Prostate gland (tissue), 2 donors: ENCODE data around the gene EPM2AIP1. TPM values are rescaled to one million over a fixed set of nuclear protein-coding genes. Genes with fewer than 3 reads are reported as not detected.

Source experiments
- DNase-seq: peaks from one replicate; pipeline ENCODE4 v3.0.0-alpha.2; 2019; ENCODE audit warnings: low spot score
- H3K27ac ChIP-seq, 2 donors: fragments of 200-600 bp; sonication (generic); 2 replicates each; pipeline ENCODE4 v1.5.1; 2017 to 2019
- H3K27me3 ChIP-seq: fragments of 200-600 bp; sonication (generic); replicated peaks from 2 replicates; pipeline ENCODE4 v1.5.1; 2019; ENCODE audit not compliant: insufficient read depth
- H3K36me3 ChIP-seq, 2 donors: fragments of 200-600 bp; sonication (generic); 1 replicate in 1 of 2; 2 replicates in 1 of 2; pipeline versions ENCODE4 v1.5.1 to v1.8.1; 2017 to 2019
- H3K4me1 ChIP-seq: fragments of 200-600 bp; sonication (generic); replicated peaks from 2 replicates; pipeline ENCODE4 v1.5.1; 2019
- H3K4me3 ChIP-seq, 2 donors: fragments of 200-600 bp; sonication (generic); 2 replicates each; pipeline ENCODE4 v1.5.1; 2017 to 2019
- H3K9me3 ChIP-seq: fragments of 200-600 bp; sonication (generic); 2 replicates; pipeline ENCODE4 v1.5.1; 2017
- POLR2A ChIP-seq: fragments of 450-650 bp; IDR thresholded peaks from one replicate; pipeline ENCODE4 v1.6.1; 2016; ENCODE audit warnings: antibody characterized with exemption, mild to moderate bottlenecking
- POLR2AphosphoS5 ChIP-seq: sonication (generic); formaldehyde crosslinking; IDR thresholded peaks from one replicate; pipeline ENCODE4 v1.6.1; 2017; ENCODE audit warnings: antibody characterized with exemption
- WGBS: methylation state at CpG from one replicate; pipeline ENCODE4 v1.1.5; 2018; 5-methylcytosine and 5-hydroxymethylcytosine counted together
- intact Hi-C: fragments of 100-400 bp; cut with DNase I; formaldehyde crosslinking; loops from one replicate; pipeline ENCODE4 v1.14.2; 2022
- total RNA-seq, 2 donors: library from RNA; depleted of rRNA; stranded (reverse); fragments of >200 nt; gene quantifications; one replicate each; pipeline ENCODE4 v1.1.0, GENCODE V29; 2016
- TF ChIP-seq, protein P1 (sequence below), 4 experiments: fragments of 200-600 bp in 2 of 4; fragments of 450-650 bp in 2 of 4; sonication (generic) in 2 of 4; IDR thresholded peaks; 1 replicate in 3 of 4; 2 replicates in 1 of 4; pipeline ENCODE4 v1.5.1; 2016 to 2019; ENCODE audit warnings: antibody characterized with exemption in 4 of 4, mild to moderate bottlenecking in 2 of 4, moderate library complexity in 2 of 4

Gene EPM2AIP1
- total RNA-seq, 2 donors from 2014 or later = 13.8 to 14.2 TPM

DNA sequence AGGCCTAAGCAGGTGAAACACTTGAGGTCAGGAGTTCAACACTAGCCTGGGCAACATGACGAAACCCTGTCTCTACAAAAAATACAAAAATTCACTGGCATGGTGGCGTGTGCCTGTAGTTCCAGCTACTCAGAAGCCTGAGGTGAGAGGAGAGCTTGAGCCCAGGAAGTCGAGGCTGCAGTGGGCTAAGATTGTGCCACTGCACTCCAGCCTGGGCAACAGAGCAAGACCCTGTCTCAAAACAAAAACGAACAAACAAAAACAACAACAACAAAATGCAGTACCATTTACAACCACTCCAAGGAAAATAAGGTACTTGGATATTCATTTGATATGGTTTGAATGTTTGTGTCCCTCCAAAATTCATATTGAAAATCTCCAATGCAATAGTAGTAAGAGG is 32.4 kb downstream of the EPM2AIP1 start:
- intact Hi-C loops = no loop called here
- no peak overlapping the region for H3K27ac ChIP-seq
- TF ChIP-seq, protein P1, sequence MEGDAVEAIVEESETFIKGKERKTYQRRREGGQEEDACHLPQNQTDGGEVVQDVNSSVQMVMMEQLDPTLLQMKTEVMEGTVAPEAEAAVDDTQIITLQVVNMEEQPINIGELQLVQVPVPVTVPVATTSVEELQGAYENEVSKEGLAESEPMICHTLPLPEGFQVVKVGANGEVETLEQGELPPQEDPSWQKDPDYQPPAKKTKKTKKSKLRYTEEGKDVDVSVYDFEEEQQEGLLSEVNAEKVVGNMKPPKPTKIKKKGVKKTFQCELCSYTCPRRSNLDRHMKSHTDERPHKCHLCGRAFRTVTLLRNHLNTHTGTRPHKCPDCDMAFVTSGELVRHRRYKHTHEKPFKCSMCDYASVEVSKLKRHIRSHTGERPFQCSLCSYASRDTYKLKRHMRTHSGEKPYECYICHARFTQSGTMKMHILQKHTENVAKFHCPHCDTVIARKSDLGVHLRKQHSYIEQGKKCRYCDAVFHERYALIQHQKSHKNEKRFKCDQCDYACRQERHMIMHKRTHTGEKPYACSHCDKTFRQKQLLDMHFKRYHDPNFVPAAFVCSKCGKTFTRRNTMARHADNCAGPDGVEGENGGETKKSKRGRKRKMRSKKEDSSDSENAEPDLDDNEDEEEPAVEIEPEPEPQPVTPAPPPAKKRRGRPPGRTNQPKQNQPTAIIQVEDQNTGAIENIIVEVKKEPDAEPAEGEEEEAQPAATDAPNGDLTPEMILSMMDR (IDR thresholded peaks at IDR 0.05) = peak in 1 of 4 experiments; percentile 42
- TF ChIP-seq POLR2A = no peak
- DNase-seq = no peak
- 97% methylated on average over 4 of the region's 4 CpGs for WGBS
- no peaks in the 10 kb centered on the region for H3K4me1 ChIP-seq
- H3K36me3 ChIP-seq = no peaks in the 10 kb centered on the region
- H3K4me3 ChIP-seq = no peak overlapping the region
- H3K27me3 ChIP-seq = no peaks in the 10 kb centered on the region
- no peaks in the 10 kb centered on the region for H3K9me3 ChIP-seq

- DNase-seq = peak; percentile 51
- intact Hi-C loops = loop anchor here (5.0 kb wide), 1 partner anchor 233 kb away; no protein-coding TSS in a partner anchor
- Histone ChIP-seq H3K4me1 (no peaks in the 10 kb centered on the region), H3K27ac (no peak overlapping the region), H3K27me3 (no peaks in the 10 kb centered on the region), H3K9me3 (no peaks in the 10 kb centered on the region), H3K4me3 (no peak overlapping the region), H3K36me3 (no peaks in the 10 kb centered on the region)
- no peak for TF ChIP-seq POLR2A
- TF ChIP-seq, protein P1 (IDR thresholded peaks at IDR 0.05) = no peak
- peak; percentile 36 for TF ChIP-seq POLR2AphosphoS5
- WGBS = 12% methylated on average over 2 of the region's 2 CpGs
These were observed 33.1 kb downstream of the EPM2AIP1 start for GRCh38 chr3:36959821-36960220.

- H3K27ac ChIP-seq = no peak overlapping the region
- no peaks in the 10 kb centered on the region for H3K27me3 ChIP-seq
- H3K9me3 ChIP-seq = no peaks in the 10 kb centered on the region
- intact Hi-C loops = loop anchor here (2.0 to 5.0 kb wide), 2 partner anchors 55 to 231 kb away; no protein-coding TSS in a partner anchor
- no peak for DNase-seq
- TF ChIP-seq POLR2AphosphoS5 = no peak
- TF ChIP-seq, protein P1 (IDR thresholded peaks at IDR 0.05) = no peak
- TF ChIP-seq POLR2A = no peak
- no peaks in the 10 kb centered on the region for H3K4me1 ChIP-seq
- H3K36me3 ChIP-seq = no peaks in the 10 kb centered on the region
- no peak overlapping the region for H3K4me3 ChIP-seq
- 36% methylated on average over 3 of the region's 3 CpGs for whole genome bisulfite sequencing
These were observed 34.9 kb downstream of the EPM2AIP1 start for GRCh38 chr3:36957862-36958686.

DNA sequence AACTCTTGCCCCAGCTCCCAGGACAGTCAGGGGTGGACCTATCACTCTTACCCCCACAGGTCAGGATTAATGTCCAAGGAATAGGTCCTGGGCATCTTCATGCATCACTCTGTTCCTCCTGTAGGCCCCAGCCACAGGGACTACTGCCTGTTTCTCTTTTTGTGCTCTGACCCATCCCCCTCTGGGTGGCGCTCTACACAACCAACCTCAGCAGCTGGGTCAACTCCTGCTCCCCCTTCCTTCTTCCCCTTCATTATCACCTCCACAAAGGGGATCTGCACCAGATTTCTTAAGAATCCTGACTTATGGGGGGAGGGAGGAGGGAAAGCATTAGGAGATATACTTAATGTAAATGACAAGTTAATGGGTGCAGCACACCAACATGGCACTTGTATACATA is 35.9 kb downstream of the EPM2AIP1 start:
- Histone ChIP-seq H3K27ac (no peak overlapping the region), H3K4me3 (no peak overlapping the region), H3K27me3 (no peaks in the 10 kb centered on the region), H3K9me3 (no peaks in the 10 kb centered on the region), H3K4me1 (no peaks in the 10 kb centered on the region), H3K36me3 (no peaks in the 10 kb centered on the region)
- TF ChIP-seq, protein P1 (IDR thresholded peaks at IDR 0.05) = no peak
- no peak for TF ChIP-seq POLR2AphosphoS5
- TF ChIP-seq POLR2A = no peak
- no peak for DNase-seq
- intact Hi-C loops = loop anchor here (2.0 to 5.0 kb wide), 2 partner anchors 54 to 230 kb away; no protein-coding TSS in a partner anchor
- WGBS = 100% methylated on average over 1 of the region's 1 CpG

DNA sequence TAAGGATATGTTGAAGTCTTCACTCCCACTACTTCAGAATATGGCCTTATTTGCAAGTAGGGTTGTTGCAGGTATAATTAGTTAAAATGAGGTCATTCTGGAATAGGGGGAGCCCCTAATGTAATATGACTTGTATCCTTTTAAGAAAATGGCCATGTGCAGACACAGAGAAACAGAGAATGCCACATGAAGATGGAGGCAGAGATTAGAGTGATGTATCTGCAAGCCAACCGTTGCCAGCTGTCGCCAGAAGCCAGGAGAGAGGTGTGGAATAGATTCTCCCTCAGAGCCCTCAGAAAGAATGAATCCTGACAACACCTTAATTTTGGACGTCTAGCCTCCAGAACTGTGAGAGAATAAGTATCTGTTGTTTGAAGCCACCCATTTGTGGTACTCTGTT is 36.8 kb downstream of the EPM2AIP1 start:
- H3K27ac ChIP-seq = no peak overlapping the region
- H3K27me3 ChIP-seq = no peaks in the 10 kb centered on the region
- no peaks in the 10 kb centered on the region for H3K9me3 ChIP-seq
- no peak for DNase-seq
- H3K36me3 ChIP-seq = no peaks in the 10 kb centered on the region
- H3K4me1 ChIP-seq = no peaks in the 10 kb centered on the region
- no peak overlapping the region for H3K4me3 ChIP-seq
- 75% methylated on average over 3 of the region's 3 CpGs for WGBS
- intact Hi-C loops = loop anchor here (2.0 to 5.0 kb wide), 2 partner anchors 53 to 229 kb away; no protein-coding TSS in a partner anchor
- TF ChIP-seq, protein P1 (IDR thresholded peaks at IDR 0.05) = no peak
- no peak for TF ChIP-seq POLR2AphosphoS5
- no peak for TF ChIP-seq POLR2A
